K562 (cell line): ENCODE measurements around the gene RAB6A. TPM values are rescaled to one million over a fixed set of nuclear protein-coding genes. Genes with fewer than 3 reads are reported as not detected.

ENCODE experiments used
- CHD2 ChIP-seq: IDR thresholded peaks from 2 replicates; pipeline ENCODE4 v1.6.1; 2011; ENCODE audit warnings: low read depth, low read length
- NFE2L1 ChIP-seq: fragments of 450-650 bp; IDR thresholded peaks from 2 replicates; pipeline ENCODE4 v1.6.1; 2016; ENCODE audit warnings: missing genetic modification characterization, low read depth, mild to moderate bottlenecking, missing compliant biosample characterization, moderate library complexity, borderline replicate concordance
- PHB2 ChIP-seq: fragments of 450-650 bp; IDR thresholded peaks from 2 replicates; pipeline ENCODE4 v1.6.1; 2017; ENCODE audit warnings: low read depth
- SRSF1 ChIP-seq: fragments of 200-400 bp; formaldehyde crosslinking; IDR thresholded peaks from 2 replicates; pipeline ENCODE4 v1.6.1; 2017; ENCODE audit warnings: mild to moderate bottlenecking, low read depth, low read length, moderate library complexity
- TSC22D4 ChIP-seq: fragments of 450-650 bp; IDR thresholded peaks from 2 replicates; pipeline ENCODE4 v1.6.1; 2016; ENCODE audit warnings: missing genetic modification characterization, missing biosample characterization, control low read depth
- YBX1 ChIP-seq: fragments of 450-650 bp; IDR thresholded peaks from 2 replicates; pipeline ENCODE4 v1.7.1; 2016; ENCODE audit warnings: mild to moderate bottlenecking
- ZFP1 ChIP-seq: fragments of 450-650 bp; formaldehyde crosslinking; IDR thresholded peaks from 2 replicates; pipeline ENCODE4 v1.4.0; 2020; ENCODE audit warnings: mild to moderate bottlenecking, mixed read lengths
- ZNF584 ChIP-seq: fragments of 200-800 bp; sonication (Bioruptor generic); IDR thresholded peaks from 2 replicates; pipeline ENCODE4 v1.6.1; 2016; ENCODE audit warnings: low read depth, mild to moderate bottlenecking, missing genetic modification characterization, missing compliant biosample characterization
- polyA plus RNA-seq, 8 experiments: library from polyadenylated mRNA; depleted of rRNA in 4 of 8; stranded (reverse) in 5 of 8; unstranded in 3 of 8; fragments of >200 nt; fragmentation: Nextera tagmentation in 2 of 8; fragmentation: Illumina TruSeq in 1 of 8; extraction: Ambion mirVana in 2 of 8; extraction: Trizol in 1 of 8; gene quantifications; 2 replicates each; pipeline versions ENCODE4 v1.2.1 to v1.2.3, GENCODE V29; 2011 to 2014; ENCODE audit warnings: inconsistent platforms in 1 of 8, missing spikeins in 1 of 8
- total RNA-seq, 7 experiments: library from RNA; depleted of rRNA in 6 of 7; stranded (reverse); fragments of >200 nt in 6 of 7; fragmentation: Illumina TruSeq in 2 of 7; extraction: Trizol in 2 of 7; gene quantifications; 2 replicates each; pipeline versions ENCODE4 v1.2.1 to v1.2.3, GENCODE V29; 2011 to 2021; ENCODE audit warnings: low replicate concordance in 1 of 7
- TF ChIP-seq, protein P1 (sequence below): sonication (generic); formaldehyde crosslinking; IDR thresholded peaks from 2 replicates; pipeline ENCODE4 v1.8.0; 2022; ENCODE audit warnings: missing genetic modification reagents, mild to moderate bottlenecking, borderline replicate concordance
- TF ChIP-seq, protein P2 (sequence below): sonication (generic); formaldehyde crosslinking; IDR thresholded peaks from 2 replicates; pipeline ENCODE4 v1.8.1; 2023; ENCODE audit warnings: mild to moderate bottlenecking, missing genetic modification reagents

RAB6A gene
- total and polyA plus RNA-seq, 9 of the 15 experiments (the other 6 are each of a cell fraction or from before 2014, with no cell fraction given): 14.0 to 95.3 (median 45.4) TPM

DNA sequence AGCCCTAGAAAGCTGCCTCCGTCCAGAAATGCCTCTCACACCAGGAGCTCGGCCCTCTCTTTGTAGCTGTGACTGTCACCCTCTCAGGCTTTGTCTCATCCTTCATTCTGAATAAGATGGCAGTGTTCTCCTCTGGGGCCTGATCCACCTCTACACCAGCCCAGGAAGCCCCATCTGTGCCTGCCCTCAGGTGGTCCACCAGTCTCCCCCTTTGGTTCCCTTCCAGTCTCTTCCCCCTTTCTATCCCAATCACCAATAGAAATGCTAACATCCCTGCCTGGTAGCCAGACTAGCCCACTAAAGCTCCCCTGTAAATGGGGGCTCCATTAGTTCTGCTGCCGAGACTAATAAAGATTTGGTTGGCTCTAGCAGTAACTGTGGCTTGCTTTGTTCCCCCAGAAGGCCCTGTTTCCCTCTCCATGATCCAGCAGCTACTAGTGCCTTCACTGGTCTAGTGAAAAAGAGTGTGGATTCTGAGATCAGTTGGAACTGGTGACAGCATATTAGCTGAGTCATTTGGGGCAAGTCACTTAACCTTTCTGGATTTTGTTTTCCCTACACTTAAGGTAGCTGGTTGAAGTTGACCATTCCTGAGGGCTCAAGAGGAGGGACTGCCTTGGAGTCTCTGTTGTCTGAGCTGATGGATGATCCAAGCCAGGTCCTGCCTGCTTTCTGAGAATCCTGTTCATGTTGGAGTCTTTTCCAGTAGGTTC is 98.3 kb downstream of the RAB6A start (continued):
- TF ChIP-seq, protein P1, sequence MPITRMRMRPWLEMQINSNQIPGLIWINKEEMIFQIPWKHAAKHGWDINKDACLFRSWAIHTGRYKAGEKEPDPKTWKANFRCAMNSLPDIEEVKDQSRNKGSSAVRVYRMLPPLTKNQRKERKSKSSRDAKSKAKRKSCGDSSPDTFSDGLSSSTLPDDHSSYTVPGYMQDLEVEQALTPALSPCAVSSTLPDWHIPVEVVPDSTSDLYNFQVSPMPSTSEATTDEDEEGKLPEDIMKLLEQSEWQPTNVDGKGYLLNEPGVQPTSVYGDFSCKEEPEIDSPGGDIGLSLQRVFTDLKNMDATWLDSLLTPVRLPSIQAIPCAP (CRISPR knock-in tag): no peak
- TF ChIP-seq, protein P2, sequence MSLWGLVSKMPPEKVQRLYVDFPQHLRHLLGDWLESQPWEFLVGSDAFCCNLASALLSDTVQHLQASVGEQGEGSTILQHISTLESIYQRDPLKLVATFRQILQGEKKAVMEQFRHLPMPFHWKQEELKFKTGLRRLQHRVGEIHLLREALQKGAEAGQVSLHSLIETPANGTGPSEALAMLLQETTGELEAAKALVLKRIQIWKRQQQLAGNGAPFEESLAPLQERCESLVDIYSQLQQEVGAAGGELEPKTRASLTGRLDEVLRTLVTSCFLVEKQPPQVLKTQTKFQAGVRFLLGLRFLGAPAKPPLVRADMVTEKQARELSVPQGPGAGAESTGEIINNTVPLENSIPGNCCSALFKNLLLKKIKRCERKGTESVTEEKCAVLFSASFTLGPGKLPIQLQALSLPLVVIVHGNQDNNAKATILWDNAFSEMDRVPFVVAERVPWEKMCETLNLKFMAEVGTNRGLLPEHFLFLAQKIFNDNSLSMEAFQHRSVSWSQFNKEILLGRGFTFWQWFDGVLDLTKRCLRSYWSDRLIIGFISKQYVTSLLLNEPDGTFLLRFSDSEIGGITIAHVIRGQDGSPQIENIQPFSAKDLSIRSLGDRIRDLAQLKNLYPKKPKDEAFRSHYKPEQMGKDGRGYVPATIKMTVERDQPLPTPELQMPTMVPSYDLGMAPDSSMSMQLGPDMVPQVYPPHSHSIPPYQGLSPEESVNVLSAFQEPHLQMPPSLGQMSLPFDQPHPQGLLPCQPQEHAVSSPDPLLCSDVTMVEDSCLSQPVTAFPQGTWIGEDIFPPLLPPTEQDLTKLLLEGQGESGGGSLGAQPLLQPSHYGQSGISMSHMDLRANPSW (CRISPR knock-in tag): no peak
- TF ChIP-seq ZNF584: no peak
- no peak for TF ChIP-seq TSC22D4 (tag)
- 0 out of 2 replicates have a peak, but pooled peaks have one; percentile 55 for TF ChIP-seq NFE2L1 (tag)
- TF ChIP-seq CHD2: no peak
- no peak for TF ChIP-seq ZFP1 (CRISPR knock-in tag)
- no peak for TF ChIP-seq YBX1
- TF ChIP-seq SRSF1: no peak
- TF ChIP-seq PHB2: no peak
- TF ChIP-seq, all 486 proteins: peak for 9
